Measurements from ENCODE around the gene FKBP8.

DNA sequence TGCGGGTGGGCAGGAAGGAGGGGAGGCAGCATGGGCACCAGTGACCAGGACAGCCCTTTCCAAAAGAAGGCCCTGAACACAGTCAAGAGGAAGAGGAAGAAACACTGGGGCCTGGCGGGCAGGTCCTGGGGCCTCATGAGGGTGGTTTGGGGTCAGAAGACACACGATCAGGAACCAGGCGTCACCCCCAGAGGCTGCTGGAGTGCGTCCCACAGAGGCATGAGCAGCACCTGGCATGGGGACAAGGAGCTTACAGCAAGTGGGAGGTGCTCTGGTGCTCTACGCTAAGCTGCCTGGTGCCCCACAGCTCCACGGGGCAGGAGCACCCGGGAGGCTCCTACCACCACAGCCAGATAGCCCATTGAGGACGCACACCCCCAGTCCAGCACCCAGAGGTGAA lies 41.5 kb downstream of the FKBP8 start:
- TF ChIP-seq, protein P1, sequence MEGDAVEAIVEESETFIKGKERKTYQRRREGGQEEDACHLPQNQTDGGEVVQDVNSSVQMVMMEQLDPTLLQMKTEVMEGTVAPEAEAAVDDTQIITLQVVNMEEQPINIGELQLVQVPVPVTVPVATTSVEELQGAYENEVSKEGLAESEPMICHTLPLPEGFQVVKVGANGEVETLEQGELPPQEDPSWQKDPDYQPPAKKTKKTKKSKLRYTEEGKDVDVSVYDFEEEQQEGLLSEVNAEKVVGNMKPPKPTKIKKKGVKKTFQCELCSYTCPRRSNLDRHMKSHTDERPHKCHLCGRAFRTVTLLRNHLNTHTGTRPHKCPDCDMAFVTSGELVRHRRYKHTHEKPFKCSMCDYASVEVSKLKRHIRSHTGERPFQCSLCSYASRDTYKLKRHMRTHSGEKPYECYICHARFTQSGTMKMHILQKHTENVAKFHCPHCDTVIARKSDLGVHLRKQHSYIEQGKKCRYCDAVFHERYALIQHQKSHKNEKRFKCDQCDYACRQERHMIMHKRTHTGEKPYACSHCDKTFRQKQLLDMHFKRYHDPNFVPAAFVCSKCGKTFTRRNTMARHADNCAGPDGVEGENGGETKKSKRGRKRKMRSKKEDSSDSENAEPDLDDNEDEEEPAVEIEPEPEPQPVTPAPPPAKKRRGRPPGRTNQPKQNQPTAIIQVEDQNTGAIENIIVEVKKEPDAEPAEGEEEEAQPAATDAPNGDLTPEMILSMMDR (IDR thresholded peaks at IDR 0.05; ENCODE audit: poor library complexity) = no peak
- no peak for TF ChIP-seq EZH2phosphoT487 (IDR thresholded peaks at IDR 0.05; ENCODE audit: low read depth, severe bottlenecking, unreplicated experiment)
